K562 (cell line): ENCODE measurements around the gene MYCBPAP.

Source experiments
- JUN ChIP-seq, 2 experiments: sonication (generic) in 1 of 2; formaldehyde crosslinking in 1 of 2; IDR thresholded peaks; 2 replicates each; pipeline versions ENCODE4 v1.6.1 to v1.8.0; 2012 to 2022; ENCODE audit warnings: borderline replicate concordance in 2 of 2, mild to moderate bottlenecking in 2 of 2, improper control_type of control experiment in 1 of 2, low read depth in 1 of 2, low read length in 1 of 2, missing genetic modification reagents in 1 of 2
- TBP ChIP-seq: optimal IDR thresholded peaks from 2 replicates; pipeline ENCODE3; 2011; ENCODE audit warnings: low read depth, low read length, improper control_type of control experiment
- ZNF224 ChIP-seq: sonication (generic); formaldehyde crosslinking; IDR thresholded peaks from 2 replicates; pipeline ENCODE4 v1.8.0; 2022; ENCODE audit warnings: mild to moderate bottlenecking, missing genetic modification reagents

DNA sequence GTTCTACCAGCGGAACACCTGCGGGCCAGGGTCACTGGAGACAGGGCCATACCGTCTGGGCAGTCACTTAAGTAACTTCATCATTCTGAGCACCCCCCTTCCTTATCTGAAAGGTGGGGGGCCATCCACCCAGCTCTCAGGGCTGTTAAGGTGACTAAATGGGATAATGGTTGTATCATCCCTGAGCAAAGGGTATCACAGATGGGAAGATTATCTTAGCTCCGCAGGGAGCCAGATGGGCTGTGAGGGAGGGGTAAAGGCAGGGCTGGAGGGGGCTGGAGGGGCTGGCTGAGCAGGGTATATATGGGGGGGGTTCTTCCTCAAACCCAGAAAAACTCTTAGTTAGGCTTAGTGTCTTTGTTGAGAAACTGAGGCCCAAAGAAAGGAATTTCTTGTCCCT is 49.4 kb downstream of the MYCBPAP start:
- no peak for TF ChIP-seq ZNF224 (CRISPR knock-in tag)
- TF ChIP-seq TBP: no peak
- TF ChIP-seq JUN (IDR thresholded peaks at IDR 0.05; ENCODE audit: borderline replicate concordance, low read depth, low read length): no peak
- TF ChIP-seq JUN (CRISPR knock-in tag; IDR thresholded peaks at IDR 0.05; ENCODE audit: borderline replicate concordance): no peak
